Esophagus (tissue), 2 donors: ENCODE results near the gene GUCY1A1. TPM values are rescaled to one million over a fixed set of nuclear protein-coding genes. Genes with fewer than 3 reads are reported as not detected.

Experiments used
- H3K27ac ChIP-seq, 2 donors: one replicate each; pipeline ENCODE4 v1.5.1; 2013; ENCODE audit warnings: low read depth in 2 of 2, mild to moderate bottlenecking in 2 of 2, inconsistent platforms in 1 of 2, low read length in 1 of 2, moderate library complexity in 1 of 2
- H3K27me3 ChIP-seq, 2 donors: one replicate each; pipeline ENCODE4 v1.6.1; 2013; ENCODE audit warnings: low read length in 2 of 2, control low read depth in 1 of 2, mild to moderate bottlenecking in 1 of 2; ENCODE audit not compliant: insufficient read depth in 2 of 2, control insufficient read depth in 1 of 2
- H3K36me3 ChIP-seq, 2 donors: one replicate each; pipeline ENCODE4 v1.6.1; 2013; ENCODE audit warnings: low read length in 1 of 2; ENCODE audit not compliant: control insufficient read depth in 2 of 2, insufficient read depth in 2 of 2
- H3K4me1 ChIP-seq, 2 donors: one replicate each; pipeline ENCODE4 v1.6.1; 2013; ENCODE audit warnings: low read length in 1 of 2; ENCODE audit not compliant: control insufficient read depth in 2 of 2, insufficient read depth in 2 of 2
- H3K4me3 ChIP-seq, 2 donors: one replicate each; pipeline ENCODE4 v1.5.1; 2013; ENCODE audit warnings: low read length in 2 of 2, mild to moderate bottlenecking in 2 of 2, low read depth in 1 of 2, moderate library complexity in 1 of 2
- H3K9me3 ChIP-seq, 2 donors: one replicate each; pipeline ENCODE4 v1.6.1; 2013; ENCODE audit warnings: mild to moderate bottlenecking in 2 of 2, low read depth in 1 of 2, low read length in 1 of 2, moderate library complexity in 1 of 2; ENCODE audit not compliant: control insufficient read depth in 2 of 2, insufficient read depth in 1 of 2
- WGBS, 2 donors: extraction: QIAGEN DNeasy Blood & Tissue Kit; methylation state at CpG; one replicate each; pipeline ENCODE4 v1.1.7; 2013; 5-methylcytosine and 5-hydroxymethylcytosine counted together
- polyA plus RNA-seq, 2 donors: library from polyadenylated mRNA; stranded (reverse); fragments of 200-250 nt; gene quantifications; one replicate each; pipeline ENCODE4 v1.2.3, GENCODE V29; 2013
- donor health status: healthy with polysubstance abuse.
- donor health status: Bipolar disorder and iron deficiency.

The GUCY1A1 gene
- polyA plus RNA-seq, 2 donors = 0.67 to 0.81 TPM

- Histone ChIP-seq H3K9me3 (no peaks in the 10 kb centered on the region), H3K27me3 (no peaks in the 10 kb centered on the region), H3K4me3 (no peak overlapping the region), H3K36me3 (no peaks in the 10 kb centered on the region), H3K27ac (no peak overlapping the region), H3K4me1 (no peaks in the 10 kb centered on the region)
- 92 to 93% methylated on average over 6 of the region's 6 CpGs for WGBS, 2 donors
Measured at GRCh38 chr4:155687380-155687982, 20.8 kb downstream of the GUCY1A1 start.

GRCh38 chr4:155688211-155688610 lies 21.6 kb downstream of the GUCY1A1 start:
- no peaks in the 10 kb centered on the region for H3K9me3 ChIP-seq
- H3K27me3 ChIP-seq = no peaks in the 10 kb centered on the region
- no peaks in the 10 kb centered on the region for H3K36me3 ChIP-seq
- 91 to 96% methylated on average over 1 of the region's 1 CpG for WGBS, 2 donors
- no peaks in the 10 kb centered on the region for H3K4me1 ChIP-seq
- no peak overlapping the region for H3K4me3 ChIP-seq
- no peak overlapping the region for H3K27ac ChIP-seq

- no peak overlapping the region for H3K4me3 ChIP-seq
- H3K27me3 ChIP-seq = no peaks in the 10 kb centered on the region
- H3K9me3 ChIP-seq = no peaks in the 10 kb centered on the region
- H3K4me1 ChIP-seq = no peaks in the 10 kb centered on the region
- no peak overlapping the region for H3K27ac ChIP-seq
- H3K36me3 ChIP-seq = no peaks in the 10 kb centered on the region
- 75 to 80% methylated on average over 2 of the region's 2 CpGs for whole genome bisulfite sequencing, 2 donors
Measured at GRCh38 chr4:155688860-155689259, 22.2 kb downstream of the GUCY1A1 start.

- Histone ChIP-seq H3K27me3 (no peaks in the 10 kb centered on the region), H3K4me1 (no peaks in the 10 kb centered on the region), H3K9me3 (no peaks in the 10 kb centered on the region), H3K4me3 (no peak overlapping the region), H3K27ac (no peak overlapping the region), H3K36me3 (no peaks in the 10 kb centered on the region)
- WGBS, 2 donors = 81 to 86% methylated on average over 3 of the region's 3 CpGs
Measured at GRCh38 chr4:155690044-155690837, 23.6 kb downstream of the GUCY1A1 start.

- H3K36me3 ChIP-seq = no peaks in the 10 kb centered on the region
- 76 to 83% methylated on average over 1 of the region's 1 CpG for WGBS, 2 donors
- no peak overlapping the region for H3K27ac ChIP-seq
- H3K27me3 ChIP-seq = no peaks in the 10 kb centered on the region
- no peaks in the 10 kb centered on the region for H3K9me3 ChIP-seq
- no peak overlapping the region for H3K4me3 ChIP-seq
- H3K4me1 ChIP-seq = no peaks in the 10 kb centered on the region
Measured at GRCh38 chr4:155692361-155692760, 25.7 kb downstream of the GUCY1A1 start.

GRCh38 chr4:155693015-155693663 lies 26.5 kb downstream of the GUCY1A1 start:
- H3K4me1 ChIP-seq = no peaks in the 10 kb centered on the region
- H3K9me3 ChIP-seq = no peaks in the 10 kb centered on the region
- H3K27ac ChIP-seq = no peak overlapping the region
- WGBS, 2 donors = 34 to 38% methylated on average over 4 of the region's 4 CpGs
- no peaks in the 10 kb centered on the region for H3K27me3 ChIP-seq
- peaks cover 0 to 2% of the 10 kb centered on the region in 2 donors for H3K36me3 ChIP-seq
- no peak overlapping the region for H3K4me3 ChIP-seq

GRCh38 chr4:155694100-155694785 lies 27.6 kb downstream of the GUCY1A1 start:
- no peaks in the 10 kb centered on the region for H3K4me1 ChIP-seq
- peaks cover 0 to 2% of the 10 kb centered on the region in 2 donors for H3K36me3 ChIP-seq
- H3K27me3 ChIP-seq = no peaks in the 10 kb centered on the region
- H3K27ac ChIP-seq = no peak overlapping the region
- no peak overlapping the region for H3K4me3 ChIP-seq
- no peaks in the 10 kb centered on the region for H3K9me3 ChIP-seq
- 64 to 65% methylated on average over 2 of the region's 2 CpGs for WGBS, 2 donors

GRCh38 chr4:155696226-155696625 lies 29.6 kb downstream of the GUCY1A1 start:
- WGBS, 2 donors = 59 to 67% methylated on average over 1 of the region's 1 CpG
- H3K9me3 ChIP-seq = no peaks in the 10 kb centered on the region
- H3K27ac ChIP-seq = no peak overlapping the region
- peaks cover 0 to 2% of the 10 kb centered on the region in 2 donors for H3K36me3 ChIP-seq
- H3K4me1 ChIP-seq = no peaks in the 10 kb centered on the region
- H3K4me3 ChIP-seq = no peak overlapping the region
- H3K27me3 ChIP-seq = no peaks in the 10 kb centered on the region

- Histone ChIP-seq H3K36me3 (peaks cover 0 to 2% of the 10 kb centered on the region in 2 donors), H3K4me1 (no peaks in the 10 kb centered on the region), H3K27me3 (no peaks in the 10 kb centered on the region), H3K4me3 (no peak overlapping the region), H3K9me3 (no peaks in the 10 kb centered on the region), H3K27ac (no peak overlapping the region)
- WGBS, 2 donors = 49 to 58% methylated on average over 6 of the region's 6 CpGs
Measured at GRCh38 chr4:155696726-155697125, 30.1 kb downstream of the GUCY1A1 start.
